Endothelial cell (in vitro differentiated cells): Measurements from ENCODE around the gene UBFD1. TPM values are rescaled to one million over a fixed set of nuclear protein-coding genes. Genes with fewer than 3 reads are reported as not detected.

Experiments
- DNase-seq: peaks from one replicate; pipeline ENCODE4 v3.0.0; 2021; ENCODE audit warnings: low spot score
- H3K27ac Mint-ChIP-seq: one replicate; pipeline ENCODE4 v1.8.0; 2021; ENCODE audit warnings: mixed read lengths, inconsistent platforms; ENCODE audit not compliant: unreplicated experiment
- H3K27me3 Mint-ChIP-seq: one replicate; pipeline ENCODE4 v1.8.0; 2021; ENCODE audit warnings: mild to moderate bottlenecking, moderate library complexity, mixed read lengths, inconsistent platforms; ENCODE audit not compliant: unreplicated experiment
- H3K36me3 Mint-ChIP-seq: one replicate; pipeline ENCODE4 v1.8.0; 2021; ENCODE audit warnings: mild to moderate bottlenecking, low read depth, mixed read lengths, inconsistent platforms; ENCODE audit not compliant: unreplicated experiment
- H3K4me1 Mint-ChIP-seq: one replicate; pipeline ENCODE4 v1.8.0; 2021; ENCODE audit warnings: mild to moderate bottlenecking, mixed read lengths, inconsistent platforms; ENCODE audit not compliant: unreplicated experiment
- H3K4me3 Mint-ChIP-seq: one replicate; pipeline ENCODE4 v1.8.0; 2021; ENCODE audit warnings: mild to moderate bottlenecking, mixed read lengths, inconsistent platforms; ENCODE audit not compliant: unreplicated experiment
- H3K9me3 Mint-ChIP-seq: one replicate; pipeline ENCODE4 v1.8.0; 2021; ENCODE audit warnings: mixed read lengths, inconsistent platforms; ENCODE audit not compliant: unreplicated experiment
- CTCF ChIP-seq: fragments of 200-600 bp; sonication (generic); IDR thresholded peaks from one replicate; pipeline ENCODE4 v1.5.0; 2021; ENCODE audit warnings: antibody characterized with exemption; ENCODE audit not compliant: unreplicated experiment
- total RNA-seq: library from RNA; stranded (reverse); fragmentation: NEBNext Ultra II Directional; extraction: Animal tissue kit (Norgen Biotek cat#: 25700); gene quantifications from one replicate; pipeline ENCODE4 v1.2.1, GENCODE V29; 2021; ENCODE audit not compliant: unreplicated experiment

Gene UBFD1
- total RNA-seq, 1 donor from 2014 or later, result 89.1 TPM

GRCh38 chr16:23564575-23565363 lies 7.2 kb downstream of the UBFD1 start:
- H3K9me3 Mint-ChIP-seq, result no peaks in the 10 kb centered on the region
- no peak for TF ChIP-seq CTCF
- no peak overlapping the region for H3K4me3 Mint-ChIP-seq
- peaks cover 51% of the 10 kb centered on the region for H3K36me3 Mint-ChIP-seq
- peaks cover 12% of the 10 kb centered on the region for H3K4me1 Mint-ChIP-seq
- no peaks in the 10 kb centered on the region for H3K27me3 Mint-ChIP-seq
- DNase-seq, result no peak
- H3K27ac Mint-ChIP-seq, result peak overlapping the region; percentile 6

GRCh38 chr16:23566724-23567123 lies 9.2 kb downstream of the UBFD1 start:
- H3K36me3 Mint-ChIP-seq, result peaks cover 43% of the 10 kb centered on the region
- no peak overlapping the region for H3K27ac Mint-ChIP-seq
- no peaks in the 10 kb centered on the region for H3K9me3 Mint-ChIP-seq
- no peak overlapping the region for H3K4me3 Mint-ChIP-seq
- no peaks in the 10 kb centered on the region for H3K27me3 Mint-ChIP-seq
- no peak for TF ChIP-seq CTCF
- no peak for DNase-seq
- peaks cover 9% of the 10 kb centered on the region for H3K4me1 Mint-ChIP-seq

- Mint-ChIP-seq H3K4me1 (peaks cover 9% of the 10 kb centered on the region), H3K36me3 (peaks cover 43% of the 10 kb centered on the region), H3K27me3 (no peaks in the 10 kb centered on the region), H3K27ac (no peak overlapping the region), H3K9me3 (no peaks in the 10 kb centered on the region), H3K4me3 (no peak overlapping the region)
- no peak for DNase-seq
- no peak for TF ChIP-seq CTCF
Observed at GRCh38 chr16:23567602-23568001, 10.1 kb downstream of the UBFD1 start.

GRCh38 chr16:23570992-23571632 lies 13.6 kb downstream of the UBFD1 start:
- no peak for TF ChIP-seq CTCF
- no peak overlapping the region for H3K27ac Mint-ChIP-seq
- DNase-seq, result no peak
- H3K36me3 Mint-ChIP-seq, result peaks cover 41% of the 10 kb centered on the region
- H3K27me3 Mint-ChIP-seq, result no peaks in the 10 kb centered on the region
- H3K9me3 Mint-ChIP-seq, result no peaks in the 10 kb centered on the region
- H3K4me1 Mint-ChIP-seq, result no peaks in the 10 kb centered on the region
- H3K4me3 Mint-ChIP-seq, result no peak overlapping the region

- peaks cover 35% of the 10 kb centered on the region for H3K36me3 Mint-ChIP-seq
- no peaks in the 10 kb centered on the region for H3K4me1 Mint-ChIP-seq
- H3K4me3 Mint-ChIP-seq, result peak overlapping the region; percentile 6
- H3K27me3 Mint-ChIP-seq, result no peaks in the 10 kb centered on the region
- no peak overlapping the region for H3K27ac Mint-ChIP-seq
- H3K9me3 Mint-ChIP-seq, result no peaks in the 10 kb centered on the region
- TF ChIP-seq CTCF, result no peak
- DNase-seq, result no peak
Observed at GRCh38 chr16:23571895-23572294, 14.4 kb downstream of the UBFD1 start.
